22Rv1 (cell line): Measurements from ENCODE around the gene CXCL3.

Source experiments
- CTCF ChIP-seq: fragments of 450-650 bp; IDR thresholded peaks from 2 replicates; pipeline ENCODE4 v1.5.1; 2017; ENCODE audit warnings: mild to moderate bottlenecking
- ZFX ChIP-seq: fragments of 450-650 bp; IDR thresholded peaks from 2 replicates; pipeline ENCODE4 v1.6.1; 2017; ENCODE audit warnings: antibody characterized with exemption, borderline replicate concordance

GRCh38 chr4:74057588-74057987 lies 19.1 kb upstream of the CXCL3 start:
- TF ChIP-seq CTCF: no peak
- no peak for TF ChIP-seq ZFX
